H9 (cell line): ENCODE results near the gene NSG1. TPM values are rescaled to one million over a fixed set of nuclear protein-coding genes. Genes with fewer than 3 reads are reported as not detected.

ENCODE experiments used
- DNase-seq: peaks from one replicate; pipeline ENCODE4 v3.0.0-alpha.2; 2017
- H2AFZ ChIP-seq: one replicate; pipeline ENCODE4 v1.6.1; 2013; ENCODE audit warnings: mild to moderate bottlenecking, low read length, control low read depth, moderate library complexity
- H2AK5ac ChIP-seq: 2 replicates; pipeline ENCODE4 v1.6.1; 2013; ENCODE audit warnings: low read length, control low read depth, mixed read lengths; ENCODE audit not compliant: insufficient read length
- H2BK120ac ChIP-seq: one replicate; pipeline ENCODE4 v1.6.1; 2013; ENCODE audit warnings: low read depth, mild to moderate bottlenecking, low read length, control low read depth, inconsistent platforms; ENCODE audit not compliant: poor library complexity, severe bottlenecking
- H2BK12ac ChIP-seq: 2 replicates; pipeline ENCODE4 v1.6.1; 2013; ENCODE audit warnings: low read length, control low read depth, mixed read lengths, low read depth; ENCODE audit not compliant: insufficient read length
- H2BK15ac ChIP-seq: 2 replicates; pipeline ENCODE4 v1.6.1; 2013; ENCODE audit warnings: low read depth, low read length, control low read depth
- H2BK20ac ChIP-seq: one replicate; pipeline ENCODE4 v1.6.1; 2013; ENCODE audit warnings: low read depth, mild to moderate bottlenecking, low read length, control low read depth, inconsistent platforms; ENCODE audit not compliant: poor library complexity, severe bottlenecking
- H2BK5ac ChIP-seq: 2 replicates; pipeline ENCODE4 v1.6.1; 2013; ENCODE audit warnings: low read length, control low read depth, mixed read lengths; ENCODE audit not compliant: insufficient read length
- H3K14ac ChIP-seq: 2 replicates; pipeline ENCODE4 v1.6.1; 2013; ENCODE audit warnings: low read length, control low read depth; ENCODE audit not compliant: insufficient read depth
- H3K18ac ChIP-seq: 2 replicates; pipeline ENCODE4 v1.6.1; 2013; ENCODE audit warnings: low read depth, mild to moderate bottlenecking, mixed read lengths, low read length, control low read depth; ENCODE audit not compliant: insufficient read length
- H3K23ac ChIP-seq: 2 replicates; pipeline ENCODE4 v1.6.1; 2013; ENCODE audit warnings: low read length, control low read depth, mixed read lengths, low read depth; ENCODE audit not compliant: insufficient read length
- H3K23me2 ChIP-seq: 2 replicates; pipeline ENCODE4 v1.6.1; 2013; ENCODE audit warnings: low read depth, mild to moderate bottlenecking, mixed read lengths, low read length, control low read depth; ENCODE audit not compliant: insufficient read length, poor library complexity, severe bottlenecking
- H3K27ac ChIP-seq: 2 replicates; pipeline ENCODE4 v1.5.1; 2013; ENCODE audit warnings: low read length, control low read depth, mixed read lengths, low read depth; ENCODE audit not compliant: insufficient read length
- H3K27me3 ChIP-seq: 2 replicates; pipeline ENCODE4 v1.6.1; 2013; ENCODE audit warnings: low read length, control low read depth, inconsistent platforms; ENCODE audit not compliant: insufficient read depth
- H3K4ac ChIP-seq: 2 replicates; pipeline ENCODE4 v1.6.1; 2013; ENCODE audit warnings: low read depth, mild to moderate bottlenecking, control low read depth, inconsistent platforms, low read length, moderate library complexity
- H3K4me1 ChIP-seq: 2 replicates; pipeline ENCODE4 v1.6.1; 2013; ENCODE audit warnings: low read length, control low read depth, inconsistent platforms; ENCODE audit not compliant: insufficient read depth
- H3K4me2 ChIP-seq: 2 replicates; pipeline ENCODE4 v1.6.1; 2013; ENCODE audit warnings: low read length, control low read depth, mixed read lengths; ENCODE audit not compliant: insufficient read length, insufficient read depth
- H3K56ac ChIP-seq: 2 replicates; pipeline ENCODE4 v1.6.1; 2013; ENCODE audit warnings: low read depth, mild to moderate bottlenecking, mixed read lengths, low read length, control low read depth; ENCODE audit not compliant: insufficient read length
- H3K79me1 ChIP-seq: 2 replicates; pipeline ENCODE4 v1.6.1; 2013; ENCODE audit warnings: low read depth, mild to moderate bottlenecking, moderate library complexity, low read length, control low read depth, inconsistent platforms; ENCODE audit not compliant: insufficient read depth, poor library complexity, severe bottlenecking
- H3K79me2 ChIP-seq: 2 replicates; pipeline ENCODE4 v1.6.1; 2013; ENCODE audit warnings: low read length, control low read depth, inconsistent platforms; ENCODE audit not compliant: insufficient read depth
- H3K9ac ChIP-seq: 2 replicates; pipeline ENCODE4 v1.6.1; 2013; ENCODE audit warnings: low read length, control low read depth, mixed read lengths; ENCODE audit not compliant: insufficient read length; ENCODE audit errors: extremely low read depth
- H3K9me3 ChIP-seq: one replicate; pipeline ENCODE4 v1.6.1; 2013; ENCODE audit warnings: low read depth, low read length, inconsistent platforms; ENCODE audit not compliant: control insufficient read depth
- H3T11ph ChIP-seq: one replicate; pipeline ENCODE4 v1.6.1; 2013; ENCODE audit warnings: mild to moderate bottlenecking, low read length, control low read depth, inconsistent platforms
- H4K20me1 ChIP-seq: one replicate; pipeline ENCODE4 v1.6.1; 2013; ENCODE audit not compliant: control insufficient read depth, insufficient read length, insufficient read depth
- H4K5ac ChIP-seq: 2 replicates; pipeline ENCODE4 v1.6.1; 2013; ENCODE audit warnings: low read depth, mild to moderate bottlenecking, mixed read lengths, low read length, control low read depth; ENCODE audit not compliant: insufficient read length
- H4K8ac ChIP-seq: replicated peaks from 2 replicates; pipeline ENCODE4 v1.6.1; 2013; ENCODE audit warnings: low read length, control low read depth, mixed read lengths, low read depth; ENCODE audit not compliant: insufficient read length
- H4K91ac ChIP-seq: 2 replicates; pipeline ENCODE4 v1.6.1; 2013; ENCODE audit warnings: low read depth, mild to moderate bottlenecking, moderate library complexity, mixed read lengths, low read length, control low read depth; ENCODE audit not compliant: insufficient read length
- H3K27ac Mint-ChIP-seq, 3 experiments: 2 replicates in 2 of 3; 3 replicates in 1 of 3; pipeline ENCODE4 v1.8.0; 2020 to 2021; ENCODE audit warnings: mixed read lengths in 3 of 3, mild to moderate bottlenecking in 1 of 3, moderate library complexity in 1 of 3
- H3K27me3 Mint-ChIP-seq: 2 replicates; pipeline ENCODE4 v1.8.0; 2021; ENCODE audit warnings: low read depth, mild to moderate bottlenecking, moderate library complexity, mixed read lengths
- H3K36me3 Mint-ChIP-seq, 3 experiments: 2 replicates in 2 of 3; 3 replicates in 1 of 3; pipeline ENCODE4 v1.8.0; 2020 to 2021; ENCODE audit warnings: low read depth in 3 of 3, mixed read lengths in 3 of 3; ENCODE audit not compliant: insufficient read depth in 1 of 3
- H3K4me1 Mint-ChIP-seq, 2 experiments: 2 replicates each; pipeline ENCODE4 v1.8.0; 2020; ENCODE audit warnings: mixed read lengths in 2 of 2
- H3K4me3 Mint-ChIP-seq, 2 experiments: 2 replicates in 1 of 2; 3 replicates in 1 of 2; pipeline ENCODE4 v1.8.0; 2020 to 2021; ENCODE audit warnings: mild to moderate bottlenecking in 2 of 2, mixed read lengths in 2 of 2, moderate library complexity in 1 of 2
- H3K9me3 Mint-ChIP-seq, 2 experiments: 2 replicates in 1 of 2; 3 replicates in 1 of 2; pipeline ENCODE4 v1.8.0; 2020; ENCODE audit warnings: mild to moderate bottlenecking in 2 of 2, mixed read lengths in 2 of 2, moderate library complexity in 1 of 2
- WGBS: extraction: QIAGEN DNeasy Blood & Tissue Kit; methylation state at CpG from one replicate; pipeline ENCODE4 v1.1.7; 2013; ENCODE audit warnings: missing lambda C conversion rate, low lambda C conversion rate, mixed read lengths; ENCODE audit not compliant: insufficient read length; ENCODE audit errors: extremely low coverage; 5-methylcytosine and 5-hydroxymethylcytosine counted together
- total RNA-seq: library from RNA; stranded (reverse); gene quantifications from 2 replicates; pipeline ENCODE4 v1.2.1, GENCODE V29; 2021
- TF ChIP-seq, protein P1 (sequence below): fragments of 200-600 bp; sonication (generic); conservative IDR thresholded peaks from 3 replicates; pipeline ENCODE4 v1.8.0; 2021; ENCODE audit warnings: antibody characterized with exemption, mild to moderate bottlenecking

The NSG1 gene
- total RNA-seq, 1 experiment from 2014 or later: 9.3 TPM

DNA sequence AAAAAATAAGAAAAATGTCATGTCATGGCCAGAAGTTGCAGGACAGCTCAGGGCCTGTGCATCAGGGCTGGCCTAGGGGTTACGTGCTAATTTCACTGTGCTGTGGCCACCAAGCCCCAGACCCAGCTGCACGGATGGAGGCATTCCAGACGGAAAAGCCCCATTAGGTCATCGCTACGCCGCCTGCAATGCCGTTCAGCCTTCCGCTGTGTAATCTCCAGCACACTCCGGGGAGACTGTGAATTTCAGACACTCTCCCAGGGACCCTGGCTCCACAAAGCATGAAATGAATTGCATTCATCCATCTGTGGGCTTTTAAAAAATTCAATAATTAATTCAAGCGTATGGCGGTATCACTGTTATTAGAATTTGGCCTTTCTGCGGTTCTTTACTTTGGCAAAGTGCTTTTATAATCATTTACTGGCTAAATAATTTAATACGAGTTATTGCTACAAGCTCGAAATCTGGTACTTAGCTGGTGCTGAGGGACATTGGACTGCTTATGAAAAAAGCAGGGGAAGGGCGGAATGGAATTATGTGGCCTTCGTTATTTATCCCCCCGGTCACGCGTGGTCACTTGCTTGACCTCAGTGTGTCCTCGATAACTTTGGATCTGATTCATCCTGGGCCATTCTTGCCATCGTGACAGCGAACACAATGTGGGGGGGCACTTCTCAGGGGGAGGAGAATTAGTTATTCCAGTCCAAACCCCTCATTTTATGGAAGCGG is 9.0 kb upstream of the NSG1 start:
- H3K27me3 Mint-ChIP-seq: peaks cover 55% of the 10 kb centered on the region
- no peak overlapping the region for H3K4me3 Mint-ChIP-seq

More for the DNA sequence above, 9.0 kb upstream of the NSG1 start:
- Histone ChIP-seq H4K91ac (no peak overlapping the region), H3K4ac (no peak overlapping the region), H3K23ac (no peak overlapping the region), H3K9me3 (no peaks in the 10 kb centered on the region), H4K8ac (no peak overlapping the region), H2BK20ac (no peak overlapping the region), H3K27ac (no peak overlapping the region), H3K18ac (no peak overlapping the region), H2BK15ac (no peak overlapping the region), H3K9ac (no peak overlapping the region), H3K79me2 (no peaks in the 10 kb centered on the region), H2BK120ac (no peak overlapping the region), H2BK12ac (no peak overlapping the region), H2AFZ (no peak overlapping the region), H3K14ac (no peak overlapping the region), H3T11ph (no peak overlapping the region), H4K20me1 (no peaks in the 10 kb centered on the region), H3K27me3 (no peaks in the 10 kb centered on the region), H3K23me2 (no peaks in the 10 kb centered on the region), H3K56ac (no peak overlapping the region), H3K4me2 (no peak overlapping the region), H2BK5ac (no peak overlapping the region), H2AK5ac (no peak overlapping the region), H3K79me1 (no peaks in the 10 kb centered on the region), H4K5ac (no peak overlapping the region), H3K4me1 (peaks cover 2% of the 10 kb centered on the region; the same call in 1 of the 2 replicates)
- TF ChIP-seq, protein P1, sequence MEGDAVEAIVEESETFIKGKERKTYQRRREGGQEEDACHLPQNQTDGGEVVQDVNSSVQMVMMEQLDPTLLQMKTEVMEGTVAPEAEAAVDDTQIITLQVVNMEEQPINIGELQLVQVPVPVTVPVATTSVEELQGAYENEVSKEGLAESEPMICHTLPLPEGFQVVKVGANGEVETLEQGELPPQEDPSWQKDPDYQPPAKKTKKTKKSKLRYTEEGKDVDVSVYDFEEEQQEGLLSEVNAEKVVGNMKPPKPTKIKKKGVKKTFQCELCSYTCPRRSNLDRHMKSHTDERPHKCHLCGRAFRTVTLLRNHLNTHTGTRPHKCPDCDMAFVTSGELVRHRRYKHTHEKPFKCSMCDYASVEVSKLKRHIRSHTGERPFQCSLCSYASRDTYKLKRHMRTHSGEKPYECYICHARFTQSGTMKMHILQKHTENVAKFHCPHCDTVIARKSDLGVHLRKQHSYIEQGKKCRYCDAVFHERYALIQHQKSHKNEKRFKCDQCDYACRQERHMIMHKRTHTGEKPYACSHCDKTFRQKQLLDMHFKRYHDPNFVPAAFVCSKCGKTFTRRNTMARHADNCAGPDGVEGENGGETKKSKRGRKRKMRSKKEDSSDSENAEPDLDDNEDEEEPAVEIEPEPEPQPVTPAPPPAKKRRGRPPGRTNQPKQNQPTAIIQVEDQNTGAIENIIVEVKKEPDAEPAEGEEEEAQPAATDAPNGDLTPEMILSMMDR: no peak
- Mint-ChIP-seq H3K27ac (no peak overlapping the region), H3K9me3 (peaks cover 5 to 8% of the 10 kb centered on the region in 2 experiments; a peak in 4 of 5 replicates), H3K4me1 (peaks cover 16 to 21% of the 10 kb centered on the region in 2 experiments), H3K36me3 (no peaks in the 10 kb centered on the region; a peak in 1 of 7 replicates)
- DNase-seq: no peak
- no CpG with 5 or more reads among the region's 23 CpGs for whole genome bisulfite sequencing
